Stimulated activated naive CD4-positive, alpha-beta T cell treated with Interleukin-2 at 50 U/mL for 16 hours (primary cell): ENCODE data around the gene NMBR.
"Not testable (repeated sequence)": the region's sequence is repeated elsewhere in the genome, so short reads cannot be mapped to it uniquely, and the experiment has no call there.

ENCODE experiments used
- DNase-seq: peaks from one replicate; lab custom pipeline; 2025; lab: John Stamatoyannopoulos, UW

The NMBR gene

DNA sequence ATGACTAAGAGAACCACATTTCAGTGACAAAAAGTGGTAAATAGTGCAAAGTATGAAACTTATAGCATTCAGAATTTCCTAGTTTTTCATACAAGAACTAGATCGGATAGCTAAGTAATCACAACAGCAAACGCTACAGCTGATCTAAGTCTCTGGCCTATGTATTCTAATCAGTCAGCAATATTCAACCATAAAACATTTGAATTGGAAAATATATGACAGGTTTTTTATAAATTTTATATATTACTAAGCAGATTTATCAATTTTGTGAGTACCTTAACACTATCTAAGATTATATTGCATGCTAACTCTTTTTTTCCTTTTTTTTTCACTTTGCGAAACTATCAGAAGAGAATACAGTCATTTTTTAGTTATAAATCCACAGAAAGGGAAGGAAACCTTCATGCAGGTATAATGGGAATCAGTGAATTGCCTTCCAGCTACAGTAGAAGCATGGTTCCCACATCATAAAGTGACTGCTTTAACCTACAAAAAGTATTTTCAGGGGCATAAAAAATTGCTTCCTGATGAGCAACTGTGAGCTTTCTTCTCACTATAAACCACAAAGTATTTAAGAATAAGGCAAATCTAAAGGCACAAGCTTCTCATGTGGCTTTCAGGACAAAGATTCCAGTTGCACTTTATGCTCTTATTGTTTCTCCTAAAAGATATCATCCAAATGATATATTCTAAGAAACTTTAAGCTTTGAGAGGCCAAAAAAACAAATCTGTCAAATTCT lies 88.2 kb downstream of the NMBR start:
- no peak for DNase-seq

DNA sequence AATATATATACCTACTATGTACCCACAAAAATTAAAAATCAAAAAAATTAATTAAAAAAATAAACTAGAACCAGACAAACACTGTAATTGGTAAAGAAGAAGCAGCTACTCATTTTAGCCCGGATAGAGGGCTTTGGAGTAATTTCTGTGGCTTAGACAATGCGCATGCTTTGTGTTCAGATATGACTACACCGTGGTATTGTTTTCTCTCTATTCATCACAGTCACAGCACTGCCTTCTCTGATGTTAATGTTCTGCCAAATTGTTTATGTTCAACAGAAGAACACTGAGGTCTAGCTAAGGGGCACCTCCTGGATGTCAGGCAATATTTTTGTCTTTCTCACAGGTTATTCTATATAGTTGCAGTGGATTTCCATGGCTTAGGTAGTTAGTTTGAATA lies 91.7 kb downstream of the NMBR start:
- DNase-seq: no peak

DNA sequence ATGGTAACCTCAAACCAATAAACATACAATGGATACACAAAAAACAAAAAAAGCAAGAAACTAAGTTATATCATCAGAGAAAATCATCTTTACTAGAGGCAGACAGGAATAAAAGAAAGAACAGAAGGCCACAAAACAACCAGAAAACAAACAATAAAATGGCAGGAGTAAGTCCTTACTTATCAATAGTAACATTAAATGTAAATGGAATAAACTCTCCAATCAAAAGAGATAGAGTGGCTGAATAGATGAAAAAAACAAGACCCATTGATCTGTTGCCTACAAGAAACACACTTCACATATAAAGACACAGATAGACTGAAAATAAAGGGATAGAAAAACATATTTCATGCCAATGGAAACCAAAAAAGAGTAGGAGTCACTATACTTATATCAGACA lies 95.5 kb downstream of the NMBR start:
- no peak for DNase-seq

DNA sequence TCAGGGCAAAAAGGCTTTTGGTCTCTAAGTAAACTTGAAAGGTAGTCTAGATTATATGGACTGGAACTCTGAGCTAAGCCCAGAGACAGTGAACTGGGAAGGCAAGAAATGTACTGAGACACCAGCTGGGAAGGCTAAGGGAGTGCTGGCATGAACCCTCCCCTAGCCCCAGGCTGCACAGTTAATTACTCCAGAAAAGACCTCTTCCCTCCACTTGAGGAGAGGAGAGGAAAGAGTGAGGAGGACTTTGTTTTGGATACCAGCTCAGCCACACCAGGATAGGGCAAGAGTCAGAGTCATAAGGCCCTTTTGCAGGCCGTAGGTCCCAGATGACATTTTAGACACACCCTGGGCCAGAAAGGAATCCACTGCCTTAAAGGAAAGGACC lies 98.3 kb downstream of the NMBR start:
- no peak for DNase-seq

DNA sequence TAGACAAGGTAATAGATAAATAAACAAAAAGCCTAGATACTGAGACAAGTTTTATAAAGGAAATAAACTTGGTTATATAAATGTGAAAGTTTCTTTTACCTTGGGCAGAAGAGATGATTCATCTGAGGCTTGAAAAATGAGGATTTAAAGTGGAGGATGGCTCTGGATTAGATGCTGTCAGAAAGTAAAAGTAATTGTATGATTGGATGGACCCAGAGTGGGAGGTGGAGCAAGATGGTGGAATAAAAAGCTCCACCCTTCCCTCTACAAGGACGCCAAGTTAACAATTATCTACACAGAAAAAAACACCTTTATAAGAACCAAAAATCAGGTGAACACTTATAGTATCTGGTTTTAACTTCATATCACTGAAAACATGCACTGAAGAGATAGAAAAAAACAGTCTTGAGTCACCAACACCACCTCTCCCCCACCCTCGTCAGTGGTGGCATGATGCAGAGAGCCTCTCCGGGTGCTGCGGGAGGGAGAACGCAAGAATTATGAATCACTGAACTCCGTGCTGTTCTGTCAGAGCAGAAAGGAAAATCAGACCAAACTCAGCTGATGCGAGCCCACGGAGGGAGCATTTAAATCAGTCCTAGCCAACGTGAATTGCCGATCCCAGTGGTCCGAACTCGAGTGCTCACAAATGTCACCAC lies 98.9 kb downstream of the NMBR start:
- no peak for DNase-seq

DNA sequence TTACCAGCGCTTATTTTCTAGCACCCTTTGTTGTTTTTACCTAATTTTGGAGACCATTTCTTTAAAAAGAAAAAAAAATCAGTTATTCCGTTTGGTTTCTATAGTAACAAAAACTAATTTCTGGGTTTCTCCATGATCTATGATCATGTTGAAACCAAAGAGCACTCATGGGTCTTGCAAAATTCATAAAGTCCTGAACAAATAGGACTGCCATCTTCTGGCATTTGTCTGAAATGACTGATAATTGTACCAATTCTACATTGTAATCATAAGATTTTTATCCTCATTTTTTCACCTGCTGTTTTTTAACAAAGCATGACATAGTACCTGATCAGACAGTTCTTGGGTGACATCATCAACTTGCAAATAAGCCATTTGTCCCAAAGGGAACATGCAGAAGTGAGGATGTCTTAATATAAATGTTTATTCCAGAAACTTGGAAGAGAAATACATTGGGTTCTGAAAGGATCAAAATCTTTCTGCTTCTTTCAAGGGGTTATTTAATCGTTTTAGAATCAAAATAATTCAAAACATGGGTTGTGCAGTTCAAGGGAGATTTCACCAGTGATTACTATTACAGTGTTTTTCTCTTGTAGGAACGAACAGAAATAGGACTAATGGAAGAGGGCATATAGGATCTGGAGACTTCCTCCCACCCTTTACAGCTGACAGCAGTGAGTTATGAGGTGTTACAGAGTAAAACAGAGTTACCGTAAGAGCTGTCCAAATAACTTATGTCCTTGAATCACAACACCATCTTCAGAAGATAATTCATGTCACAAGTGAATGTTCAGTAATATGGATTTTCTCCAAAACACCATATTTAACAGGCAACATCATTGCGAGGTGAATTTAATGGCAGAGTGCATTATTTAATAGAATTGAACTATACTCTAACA lies 101.3 kb downstream of the NMBR start:
- DNase-seq: no peak

DNA sequence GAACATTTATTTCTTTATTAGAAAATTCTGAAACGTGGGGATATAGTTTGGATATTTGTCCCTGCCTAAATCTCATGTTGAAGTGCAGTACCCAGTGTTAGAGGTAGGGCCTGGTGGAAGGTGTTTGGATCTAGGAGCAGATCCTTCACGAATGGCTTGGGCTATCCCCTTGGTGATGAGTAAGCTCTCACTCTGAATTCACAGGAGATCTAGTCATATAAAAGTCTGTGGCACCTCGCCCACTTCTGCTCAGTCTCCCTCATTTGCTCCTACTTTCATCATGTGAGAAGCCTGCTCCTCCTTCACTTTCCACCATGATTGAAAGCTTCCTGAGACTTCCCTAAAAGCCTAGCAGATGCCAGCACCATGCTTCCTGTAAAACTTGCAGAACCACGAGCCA lies 111.0 kb downstream of the NMBR start:
- no peak for DNase-seq

DNA sequence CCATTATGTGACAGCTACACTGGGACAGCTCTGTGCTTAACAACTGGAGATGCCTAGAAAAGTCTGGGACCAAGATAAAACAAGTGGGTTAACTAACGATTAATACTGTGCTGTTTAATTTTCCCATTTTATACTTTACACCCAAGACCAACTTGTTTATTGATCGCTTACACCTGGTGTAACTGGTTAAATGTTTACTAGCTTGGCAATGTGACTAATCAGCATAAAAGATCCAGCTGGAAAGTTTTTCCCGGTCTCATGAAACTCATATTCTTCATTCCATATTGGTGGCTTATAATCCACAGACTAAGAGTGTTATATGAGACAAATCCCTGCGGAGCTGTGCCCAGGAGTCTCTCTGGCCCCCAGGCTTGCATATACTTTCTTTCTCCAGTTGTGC lies 115.9 kb downstream of the NMBR start:
- no peak for DNase-seq

DNA sequence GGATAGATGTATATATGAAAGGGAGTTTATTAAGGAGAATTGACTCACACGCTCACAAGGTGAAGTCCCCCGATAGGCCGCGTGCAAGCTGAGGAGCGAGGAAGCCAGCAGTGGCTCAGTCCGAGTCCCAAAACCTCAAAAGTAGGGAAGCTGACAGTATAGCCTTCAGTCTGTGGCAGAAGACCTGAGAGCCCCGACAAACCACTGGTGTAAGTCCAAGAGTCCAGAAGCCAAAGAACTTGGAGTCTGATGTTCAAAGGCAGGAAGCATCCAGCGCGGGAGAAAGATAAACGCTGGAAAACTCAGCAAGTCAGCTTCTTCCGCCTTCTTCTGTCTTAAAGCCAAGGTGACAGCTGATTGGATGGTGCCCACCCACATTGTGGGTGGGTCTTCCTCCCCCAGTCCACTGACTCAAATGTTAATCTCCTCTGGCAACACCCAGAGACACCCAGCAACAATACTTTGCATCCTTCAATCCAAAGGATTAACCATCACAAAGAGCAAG lies 116.8 kb downstream of the NMBR start:
- no peak for DNase-seq

DNA sequence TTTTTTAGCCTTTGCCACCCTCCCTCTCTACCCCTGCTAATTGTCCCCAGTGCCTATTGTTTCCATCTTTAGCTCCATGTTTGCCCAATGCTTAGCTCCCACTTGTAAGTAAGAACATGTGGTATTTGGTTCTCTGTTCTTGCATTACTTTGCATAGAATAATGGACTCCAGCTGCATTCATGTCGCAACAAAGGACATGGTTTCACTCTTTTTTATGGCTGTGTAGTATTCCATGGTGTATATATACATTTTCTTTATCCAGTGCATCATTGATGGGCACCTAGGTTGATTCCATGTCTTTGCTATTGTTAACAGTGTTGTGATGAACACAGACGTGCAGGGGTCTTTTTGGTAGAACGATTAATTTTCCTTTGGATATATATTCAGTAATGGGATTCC lies 118.4 kb downstream of the NMBR start:
- DNase-seq: no peak

DNA sequence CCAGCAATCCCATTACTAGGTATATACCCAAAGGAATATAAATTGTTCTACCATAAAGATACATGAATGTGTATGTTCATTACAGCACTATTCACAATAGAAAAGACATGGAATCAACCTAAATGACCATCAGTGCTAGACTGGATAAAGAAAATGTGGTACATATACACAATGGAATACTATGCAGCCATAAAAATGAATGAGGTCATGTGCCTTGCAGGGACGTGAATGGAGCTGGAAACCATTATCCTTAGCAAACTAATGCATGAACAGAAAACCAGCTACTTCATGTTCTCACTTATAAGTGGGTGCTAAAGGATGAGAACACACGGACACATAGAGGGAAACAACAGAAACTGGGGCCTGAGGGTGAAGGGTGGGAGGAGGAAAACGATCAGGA lies 119.1 kb downstream of the NMBR start:
- not testable (repeated sequence) for DNase-seq

DNA sequence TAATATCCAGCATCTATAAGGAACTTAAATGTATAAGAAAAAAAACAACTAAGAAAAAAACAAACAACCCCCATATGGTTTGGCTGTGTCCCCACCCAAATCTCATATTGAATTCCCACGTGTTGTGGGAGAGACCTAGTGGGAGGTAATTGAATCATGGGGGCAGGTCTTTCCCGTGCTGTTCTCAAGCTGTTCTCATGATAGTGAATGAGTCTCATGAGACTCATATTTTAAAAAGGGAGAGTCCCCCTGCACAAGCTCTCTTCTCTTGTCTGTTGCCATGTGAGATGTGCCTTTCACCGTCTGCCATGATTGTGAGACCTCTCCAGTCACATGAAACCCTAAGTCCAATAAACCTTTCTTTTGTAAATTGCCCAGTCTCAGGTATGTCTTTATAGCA lies 119.8 kb downstream of the NMBR start:
- DNase-seq: no peak

DNA sequence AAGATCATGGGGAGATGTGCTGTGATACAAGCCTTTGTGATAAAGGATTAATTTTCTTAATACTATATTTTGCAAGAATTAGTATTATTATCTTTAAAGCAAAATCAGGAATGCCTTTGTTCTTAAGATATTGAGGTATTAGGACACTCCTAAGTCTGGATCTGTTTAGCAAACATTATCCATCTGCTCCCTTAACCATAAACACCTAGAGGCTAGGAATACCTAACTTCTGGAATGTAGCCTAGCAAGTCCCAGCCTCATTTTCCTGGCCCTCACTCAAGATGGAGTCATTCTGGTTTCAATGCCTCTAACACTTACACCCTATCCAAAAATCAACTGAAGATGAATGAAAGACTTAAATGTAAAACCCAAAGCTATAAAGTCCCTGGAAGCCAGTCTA lies 120.5 kb downstream of the NMBR start:
- no peak for DNase-seq
